Stimulated activated CD8-positive, alpha-beta memory T cell treated with anti-CD3 and anti-CD28 coated beads, Interleukin-15, amount 100 ng/mL, for 1 hour (primary cell): ENCODE data around the gene LPP.

ENCODE experiments used
- DNase-seq: peaks from one replicate; pipeline ENCODE4 v3.0.0-alpha.2; 2020; ENCODE audit warnings: low read depth

Gene LPP

GRCh38 chr3:188749830-188750229, 595.9 kb downstream of the LPP start:
- DNase-seq = no peak

GRCh38 chr3:188750617-188751016, 596.7 kb downstream of the LPP start:
- DNase-seq = no peak

GRCh38 chr3:188752850-188753249, 598.9 kb downstream of the LPP start:
- DNase-seq = no peak

- DNase-seq = no peak
Measured at GRCh38 chr3:188754267-188754666, 600.3 kb downstream of the LPP start.

- DNase-seq = no peak
Measured at GRCh38 chr3:188756241-188756640, 602.3 kb downstream of the LPP start.

- DNase-seq = no peak
Measured at GRCh38 chr3:188759336-188760005, 605.5 kb downstream of the LPP start.

- DNase-seq = no peak
Measured at GRCh38 chr3:188760408-188760807, 606.5 kb downstream of the LPP start.

- DNase-seq = no peak
Measured at GRCh38 chr3:188761439-188761838, 607.5 kb downstream of the LPP start.

- no peak for DNase-seq
Measured at GRCh38 chr3:188761964-188762363, 608.0 kb downstream of the LPP start.

GRCh38 chr3:188764609-188765008, 610.7 kb downstream of the LPP start:
- no peak for DNase-seq

- DNase-seq = no peak
Measured at GRCh38 chr3:188769831-188770230, 615.9 kb downstream of the LPP start.

- DNase-seq = no peak
Measured at GRCh38 chr3:188772886-188773285, 618.9 kb downstream of the LPP start.

- no peak for DNase-seq
Measured at GRCh38 chr3:188775412-188775811, 621.5 kb downstream of the LPP start.

GRCh38 chr3:188776447-188776846, 622.5 kb downstream of the LPP start:
- DNase-seq = no peak

- no peak for DNase-seq
Measured at GRCh38 chr3:188778091-188778852, 624.3 kb downstream of the LPP start.

- DNase-seq = no peak
Measured at GRCh38 chr3:188779281-188779980, 625.5 kb downstream of the LPP start.

GRCh38 chr3:188780193-188781147, 626.5 kb downstream of the LPP start:
- DNase-seq = no peak

GRCh38 chr3:188782613-188783124, 628.7 kb downstream of the LPP start:
- DNase-seq = no peak

- DNase-seq = no peak
Measured at GRCh38 chr3:188786424-188786823, 632.5 kb downstream of the LPP start.

- peak; percentile 7 for DNase-seq
Measured at GRCh38 chr3:188788621-188789081, 634.7 kb downstream of the LPP start.

- no peak for DNase-seq
Measured at GRCh38 chr3:188789251-188789650, 635.3 kb downstream of the LPP start.

GRCh38 chr3:188791311-188791710, 637.4 kb downstream of the LPP start:
- no peak for DNase-seq
